ENCODE measurements around the gene RAB39A. TPM values are rescaled to one million over a fixed set of nuclear protein-coding genes. Genes with fewer than 3 reads are reported as not detected.

RAB39A gene
- total and polyA plus RNA-seq, 9 of the 15 experiments (the other 6 are each of a cell fraction or from before 2014, with no cell fraction given), result not detected

GRCh38 chr11:108009497-108010370, 81.5 kb downstream of the RAB39A start (continued):
- 0 out of 2 replicates have a peak, but pooled peaks have one; percentile 30 for TF ChIP-seq NKRF (IDR thresholded peaks at IDR 0.05; ENCODE audit: borderline replicate concordance)
- TF ChIP-seq SPI1 (IDR thresholded peaks at IDR 0.05; ENCODE audit: borderline replicate concordance, low read depth, low read length), result 0 out of 2 replicates have a peak, but pooled peaks have one; percentile 11
- TF ChIP-seq RBM39 (optimal IDR thresholded peaks at IDR 0.05; ENCODE audit: low read depth, low read length), result no peak
- TF ChIP-seq ARID2 (IDR thresholded peaks at IDR 0.05), result 0 out of 2 replicates have a peak, but pooled peaks have one; percentile 38
- TF ChIP-seq ZNF311 (CRISPR knock-in tag; IDR thresholded peaks at IDR 0.05), result no peak
- 0 out of 2 replicates have a peak, but pooled peaks have one; percentile 39 for TF ChIP-seq ETS1 (conservative IDR thresholded peaks at IDR 0.05; ENCODE audit: control insufficient read depth, low read depth, low read length)
